ENCODE measurements around the gene RBX1. TPM values are rescaled to one million over a fixed set of nuclear protein-coding genes. Genes with fewer than 3 reads are reported as not detected.
"Not testable (repeated sequence)": the region's sequence is repeated elsewhere in the genome, so short reads cannot be mapped to it uniquely, and the experiment has no call there.

Gene RBX1
- total RNA-seq, 1 donor from 2014 or later = 60.4 TPM

DNA sequence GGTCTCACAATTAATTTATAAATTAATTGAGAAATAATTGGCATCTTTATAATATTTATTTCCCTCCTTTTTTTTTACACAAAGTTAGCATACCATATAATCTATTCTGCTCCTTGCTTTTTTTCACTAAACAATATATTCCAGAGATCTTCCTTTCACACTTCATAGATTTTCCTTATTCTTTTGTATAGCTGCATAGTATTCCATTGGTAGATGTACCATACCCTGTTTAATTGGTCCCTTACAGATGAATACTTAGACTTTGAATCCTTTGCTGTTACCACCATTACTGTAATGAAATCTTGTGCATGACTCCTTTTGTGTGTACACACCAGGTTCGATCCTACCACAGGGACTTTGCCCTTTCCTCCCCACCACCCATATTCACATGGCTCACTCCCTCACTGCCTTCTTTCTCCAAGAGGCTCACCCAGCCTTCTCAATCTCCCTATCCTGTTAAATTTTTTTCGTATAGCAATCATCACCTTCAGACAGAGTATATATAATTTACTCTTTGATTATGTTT is 48.9 kb downstream of the RBX1 start:
- peaks cover 6% of the 10 kb centered on the region for H3K9me3 Mint-ChIP-seq
- no peaks in the 10 kb centered on the region for H3K27me3 Mint-ChIP-seq (ENCODE audit: low read depth)
- TF ChIP-seq CTCF (IDR thresholded peaks at IDR 0.05; ENCODE audit: unreplicated experiment) = no peak

GRCh38 chr22:41000941-41001721 is 50.0 kb downstream of the RBX1 start:
- Mint-ChIP-seq H3K27me3 (ENCODE audit: low read depth) (no peaks in the 10 kb centered on the region), H3K36me3 (no peaks in the 10 kb centered on the region), H3K4me1 (peaks cover 38% of the 10 kb centered on the region), H3K27ac (peak overlapping the region; percentile 98), H3K9me3 (peaks cover 6% of the 10 kb centered on the region), H3K4me3 (peak overlapping the region; percentile 9)
- no peak for DNase-seq (ENCODE audit: low spot score in 2 of 2, unreplicated experiment in 2 of 2)
- TF ChIP-seq CTCF (IDR thresholded peaks at IDR 0.05; ENCODE audit: unreplicated experiment) = no peak

More for the DNA sequence above, 48.9 kb downstream of the RBX1 start:
- Mint-ChIP-seq H3K4me3 (no peak overlapping the region), H3K27ac (peak overlapping the region; percentile 81), H3K36me3 (no peaks in the 10 kb centered on the region), H3K4me1 (peaks cover 35% of the 10 kb centered on the region)
- DNase-seq (ENCODE audit: low spot score in 2 of 2, unreplicated experiment in 2 of 2) = no peak

DNA sequence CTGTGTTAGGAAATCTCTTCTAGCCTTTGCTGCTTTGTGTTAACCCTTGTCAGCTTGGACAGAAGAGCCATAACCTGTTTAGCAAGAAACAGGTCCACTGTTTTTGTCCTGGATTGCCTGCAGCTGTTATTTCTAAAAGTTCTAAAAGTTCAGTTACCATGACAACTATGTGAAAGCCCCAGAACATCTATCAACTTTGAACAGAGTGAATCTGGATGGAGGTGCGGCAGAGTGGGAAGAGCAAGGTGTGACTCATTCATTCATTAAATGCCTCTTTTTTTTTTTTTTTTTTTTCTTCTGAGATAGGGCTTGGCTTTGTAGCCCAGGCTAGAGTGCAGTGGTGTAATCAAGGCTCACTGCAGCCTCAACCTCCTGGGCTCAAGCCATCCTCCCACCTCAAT is 50.5 kb downstream of the RBX1 start:
- Mint-ChIP-seq H3K9me3 (peaks cover 6% of the 10 kb centered on the region), H3K27ac (peak overlapping the region; percentile 98), H3K4me3 (peak overlapping the region; percentile 9), H3K27me3 (ENCODE audit: low read depth) (no peaks in the 10 kb centered on the region), H3K4me1 (peaks cover 35% of the 10 kb centered on the region), H3K36me3 (no peaks in the 10 kb centered on the region)
- no peak for DNase-seq (ENCODE audit: low spot score in 2 of 2, unreplicated experiment in 2 of 2)
- no peak for TF ChIP-seq CTCF (IDR thresholded peaks at IDR 0.05; ENCODE audit: unreplicated experiment)

DNA sequence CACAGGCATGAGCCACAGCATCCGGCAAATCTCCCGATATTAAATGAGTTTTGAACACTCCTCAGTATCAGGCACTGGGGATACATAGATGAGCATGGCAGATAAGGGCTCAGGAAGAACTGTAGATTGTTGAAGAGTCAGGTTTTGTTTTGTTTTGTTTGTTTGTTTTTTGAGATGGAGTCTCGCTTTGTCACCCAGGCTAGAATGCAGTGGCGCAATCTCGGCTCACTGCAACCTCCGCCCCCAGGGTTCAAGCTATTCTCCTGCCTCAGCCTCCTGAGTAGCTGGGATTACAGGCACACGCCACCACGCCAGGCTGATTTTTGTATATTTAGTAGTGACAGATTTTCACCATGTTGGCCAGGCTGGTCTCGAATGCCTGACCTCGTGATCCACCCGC is 51.2 kb downstream of the RBX1 start:
- not testable (repeated sequence) for H3K36me3 Mint-ChIP-seq; H3K9me3 Mint-ChIP-seq; DNase-seq (ENCODE audit: low spot score in 2 of 2, unreplicated experiment in 2 of 2); H3K27me3 Mint-ChIP-seq (ENCODE audit: low read depth)
- H3K4me1 Mint-ChIP-seq = peaks cover 35% of the 10 kb centered on the region
- H3K4me3 Mint-ChIP-seq = peak overlapping the region; percentile 9
- H3K27ac Mint-ChIP-seq = peak overlapping the region; percentile 98

DNA sequence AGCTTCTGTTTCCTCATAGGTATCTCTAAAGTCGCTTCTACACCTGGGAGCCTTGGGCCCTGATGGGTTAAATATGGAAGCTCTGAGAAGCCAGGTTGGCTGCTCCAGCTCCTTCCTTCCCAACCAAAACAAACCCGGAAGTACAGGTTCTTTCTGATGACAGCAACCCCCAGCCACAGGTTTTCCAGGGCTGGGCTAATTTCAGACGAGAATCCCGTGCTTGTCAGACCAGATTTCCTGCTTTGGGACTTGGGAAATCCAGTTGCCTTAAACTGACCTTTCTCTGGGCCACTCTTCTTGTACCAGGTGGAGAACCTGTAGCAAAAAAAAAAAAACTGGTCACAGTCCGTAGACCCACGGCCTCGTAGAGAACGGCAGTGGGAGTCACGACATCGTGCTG is 51.9 kb downstream of the RBX1 start:
- no peak for TF ChIP-seq CTCF (IDR thresholded peaks at IDR 0.05; ENCODE audit: unreplicated experiment)
- Mint-ChIP-seq H3K27ac (peak overlapping the region; percentile 98), H3K4me3 (peak overlapping the region; percentile 3), H3K27me3 (ENCODE audit: low read depth) (no peaks in the 10 kb centered on the region), H3K9me3 (peaks cover 6% of the 10 kb centered on the region), H3K4me1 (peaks cover 35% of the 10 kb centered on the region), H3K36me3 (no peaks in the 10 kb centered on the region)
- no peak for DNase-seq (ENCODE audit: low spot score in 2 of 2, unreplicated experiment in 2 of 2)

GRCh38 chr22:41003976-41004375 is 52.8 kb downstream of the RBX1 start:
- H3K4me1 Mint-ChIP-seq = peaks cover 35% of the 10 kb centered on the region
- peak overlapping the region; percentile 64 for H3K27ac Mint-ChIP-seq
- no peak for DNase-seq (ENCODE audit: low spot score in 2 of 2, unreplicated experiment in 2 of 2)
- H3K36me3 Mint-ChIP-seq = no peaks in the 10 kb centered on the region
- peaks cover 6% of the 10 kb centered on the region for H3K9me3 Mint-ChIP-seq
- no peaks in the 10 kb centered on the region for H3K27me3 Mint-ChIP-seq (ENCODE audit: low read depth)
- TF ChIP-seq CTCF (IDR thresholded peaks at IDR 0.05; ENCODE audit: unreplicated experiment) = no peak
- no peak overlapping the region for H3K4me3 Mint-ChIP-seq

Measured in mesothelial cell of epicardium (in vitro differentiated cells).